Gastrocnemius medialis (tissue), 4 donors: Measurements from ENCODE around the gene PLIN5. TPM values are rescaled to one million over a fixed set of nuclear protein-coding genes. Genes with fewer than 3 reads are reported as not detected.

Experiments used
- ATAC-seq, 2 donors: fragments of 150-250 bp; one replicate each; pipeline ENCODE4 v1.9.1; 2016
- DNase-seq, 2 donors: peaks; one replicate each; pipeline ENCODE4 v3.0.0-alpha.2; 2019
- H3K27ac ChIP-seq, 4 donors: fragments of 200-600 bp; sonication (generic); 1 replicate in 1 of 4; 2 replicates in 3 of 4; pipeline ENCODE4 v1.5.1; 2016 to 2018; ENCODE audit warnings: mild to moderate bottlenecking in 2 of 4, moderate library complexity in 1 of 4
- H3K27me3 ChIP-seq, 3 donors: fragments of 200-600 bp; sonication (generic) in 2 of 3; 1 replicate in 1 of 3; 2 replicates in 2 of 3; pipeline versions ENCODE4 v1.5.1 to v1.6.0; 2016 to 2019; ENCODE audit warnings: mild to moderate bottlenecking in 1 of 3, moderate library complexity in 1 of 3
- H3K36me3 ChIP-seq, 2 donors: fragments of 200-600 bp; sonication (generic) in 1 of 2; one replicate each; pipeline ENCODE4 v1.5.1; 2017 to 2018
- H3K4me1 ChIP-seq, 2 donors: fragments of 200-600 bp; sonication (generic) in 1 of 2; one replicate each; pipeline ENCODE4 v1.5.1; 2016 to 2017; ENCODE audit warnings: mild to moderate bottlenecking in 2 of 2
- H3K4me3 ChIP-seq, 4 donors: fragments of 200-600 bp; sonication (generic) in 3 of 4; 1 replicate in 1 of 4; 2 replicates in 3 of 4; pipeline ENCODE4 v1.5.1; 2016 to 2019; ENCODE audit warnings: mild to moderate bottlenecking in 2 of 4
- H3K9me3 ChIP-seq, 3 donors: fragments of 200-600 bp; sonication (generic) in 2 of 3; 1 replicate in 1 of 3; 2 replicates in 2 of 3; pipeline ENCODE4 v1.5.1; 2016 to 2019
- POLR2A ChIP-seq, 2 donors: fragments of 450-650 bp; IDR thresholded peaks; one replicate each; pipeline ENCODE4 v1.6.1; 2017; ENCODE audit warnings: antibody characterized with exemption in 2 of 2, mild to moderate bottlenecking in 2 of 2, moderate library complexity in 2 of 2
- in situ Hi-C, 4 donors: fragments of 200-750 bp; cut with MboI; loops; one replicate each; pipeline versions ENCODE4 v1.15.0 to v1.8.0; 2017; ENCODE audit warnings: low sequenced_read_pairs in 4 of 4
- intact Hi-C: fragments of 100-400 bp; cut with DNase I; formaldehyde crosslinking; loops from one replicate; pipeline ENCODE4 v1.15.1; 2023; ENCODE audit warnings: low total_unique reads
- total RNA-seq, 4 donors: library from RNA; depleted of rRNA; stranded (reverse); fragments of >200 nt; gene quantifications; one replicate each; pipeline versions ENCODE4 v1.1.0 to v1.2.3, GENCODE V29; 2016
- TF ChIP-seq, protein P1 (sequence below), 5 experiments: fragments of 450-650 bp in 3 of 5; fragments of 200-600 bp in 2 of 5; sonication (generic) in 2 of 5; IDR thresholded peaks in 4 of 5; conservative IDR thresholded peaks in 1 of 5; 1 replicate in 4 of 5; 2 replicates in 1 of 5; pipeline ENCODE4 v1.5.1; 2016 to 2019; ENCODE audit warnings: antibody characterized with exemption in 5 of 5, mild to moderate bottlenecking in 3 of 5, moderate library complexity in 3 of 5

PLIN5 gene
- total RNA-seq, 4 donors from 2014 or later: 23.5 to 127 (median 52.9) TPM

GRCh38 chr19:4575267-4576015 is 40.4 kb upstream of the PLIN5 start:
- intact Hi-C loops (loop anchor here (1.0 kb wide), 1 partner anchor 58 kb away; no protein-coding TSS in a partner anchor), in situ Hi-C loops (loop anchor here in 2 of 4 donors (5.0 to 10.0 kb wide), 2 partner anchors 57 to 59 kb away; partner anchors contain the start of gene TNFAIP8L1 (in 1 of the 2))
- H3K9me3 ChIP-seq: no peaks in the 10 kb centered on the region
- ATAC-seq (peak; percentile 59 to 68), DNase-seq (peak; percentile 22 to 38)
- TF ChIP-seq, protein P1, sequence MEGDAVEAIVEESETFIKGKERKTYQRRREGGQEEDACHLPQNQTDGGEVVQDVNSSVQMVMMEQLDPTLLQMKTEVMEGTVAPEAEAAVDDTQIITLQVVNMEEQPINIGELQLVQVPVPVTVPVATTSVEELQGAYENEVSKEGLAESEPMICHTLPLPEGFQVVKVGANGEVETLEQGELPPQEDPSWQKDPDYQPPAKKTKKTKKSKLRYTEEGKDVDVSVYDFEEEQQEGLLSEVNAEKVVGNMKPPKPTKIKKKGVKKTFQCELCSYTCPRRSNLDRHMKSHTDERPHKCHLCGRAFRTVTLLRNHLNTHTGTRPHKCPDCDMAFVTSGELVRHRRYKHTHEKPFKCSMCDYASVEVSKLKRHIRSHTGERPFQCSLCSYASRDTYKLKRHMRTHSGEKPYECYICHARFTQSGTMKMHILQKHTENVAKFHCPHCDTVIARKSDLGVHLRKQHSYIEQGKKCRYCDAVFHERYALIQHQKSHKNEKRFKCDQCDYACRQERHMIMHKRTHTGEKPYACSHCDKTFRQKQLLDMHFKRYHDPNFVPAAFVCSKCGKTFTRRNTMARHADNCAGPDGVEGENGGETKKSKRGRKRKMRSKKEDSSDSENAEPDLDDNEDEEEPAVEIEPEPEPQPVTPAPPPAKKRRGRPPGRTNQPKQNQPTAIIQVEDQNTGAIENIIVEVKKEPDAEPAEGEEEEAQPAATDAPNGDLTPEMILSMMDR (IDR thresholded peaks at IDR 0.05 in 4 of 5, conservative IDR thresholded peaks at IDR 0.05 in 1 of 5): no peak
- TF ChIP-seq POLR2A (IDR thresholded peaks at IDR 0.05): peak in 1 of 2 donors; percentile 26
- peak overlapping the region; percentile 67 to 78 (median 75) for H3K27ac ChIP-seq
- peaks cover 0 to under 1% of the 10 kb centered on the region in 2 donors for H3K4me1 ChIP-seq
- H3K27me3 ChIP-seq: peaks cover 5 to 12% (median 8%) of the 10 kb centered on the region in 3 donors
- H3K4me3 ChIP-seq: no peak overlapping the region
- H3K36me3 ChIP-seq: no peaks in the 10 kb centered on the region

DNA sequence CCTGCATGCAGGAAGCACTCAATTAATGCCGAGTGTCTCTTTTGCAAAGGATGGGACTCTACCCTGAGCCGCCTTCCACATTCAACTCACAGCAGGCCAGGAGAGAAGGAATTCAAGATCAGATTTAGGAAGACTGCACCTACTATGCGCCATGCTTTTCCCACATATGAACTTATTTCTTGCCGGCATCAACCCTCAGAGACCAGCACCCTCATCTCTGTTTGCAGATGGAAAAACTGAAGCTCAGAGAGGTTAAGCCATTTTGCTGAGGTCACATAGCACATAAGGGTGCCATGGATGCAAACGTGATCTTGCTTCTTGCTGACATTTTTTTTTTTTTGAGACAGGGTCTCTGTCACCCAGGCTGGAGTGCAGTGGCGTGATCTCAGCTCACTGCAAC is 38.7 kb upstream of the PLIN5 start:
- TF ChIP-seq POLR2A (IDR thresholded peaks at IDR 0.05): no peak
- TF ChIP-seq, protein P1 (IDR thresholded peaks at IDR 0.05 in 4 of 5, conservative IDR thresholded peaks at IDR 0.05 in 1 of 5): no peak
- H3K9me3 ChIP-seq: no peaks in the 10 kb centered on the region
- no peaks in the 10 kb centered on the region for H3K36me3 ChIP-seq
- DNase-seq (no peak), ATAC-seq (no peak)
- H3K4me1 ChIP-seq: no peaks in the 10 kb centered on the region
- intact Hi-C loops: no loop called here
- peaks cover 0 to 4% (median 0%) of the 10 kb centered on the region in 3 donors for H3K27me3 ChIP-seq
- peak overlapping the region in 1 of 4 donors; percentile 77 for H3K27ac ChIP-seq
- in situ Hi-C loops: loop anchor here in 1 of 4 donors (10.0 kb wide), 1 partner anchor 61 kb away; the partner anchor contains the start of gene TNFAIP8L1
- no peak overlapping the region for H3K4me3 ChIP-seq

DNA sequence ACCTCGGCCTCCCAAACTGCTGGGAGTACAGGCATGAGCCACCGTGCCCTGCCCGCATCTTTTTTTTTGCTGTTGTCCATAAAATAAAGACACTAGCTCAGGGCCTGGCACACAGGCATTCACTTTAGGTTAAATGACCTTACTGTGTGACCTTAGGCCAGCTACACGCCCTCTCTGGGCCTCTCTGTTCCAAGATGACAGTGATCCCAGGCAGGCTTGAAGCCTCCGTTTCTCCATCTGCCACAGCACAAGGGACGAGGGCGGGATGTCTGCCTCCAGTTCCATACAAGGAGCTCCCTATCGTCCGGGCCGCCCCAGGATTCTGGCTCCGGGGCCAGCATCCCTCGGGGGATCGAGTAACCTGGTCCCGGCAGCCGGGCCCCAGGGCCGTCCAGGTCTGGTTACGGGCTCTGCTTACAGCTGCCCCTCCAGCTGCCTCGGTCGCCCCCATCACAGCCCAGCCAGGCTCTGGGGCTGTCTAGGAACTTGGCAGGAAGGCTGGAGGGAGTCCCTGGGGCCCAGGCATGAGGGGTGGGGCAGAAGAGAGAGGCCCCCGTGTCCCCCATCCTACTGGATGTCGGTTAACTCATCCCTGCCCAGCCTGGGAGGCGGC is 36.4 kb upstream of the PLIN5 start:
- intact Hi-C loops (no loop called here), in situ Hi-C loops (loop anchor here in 1 of 4 donors (10.0 kb wide), 1 partner anchor 63 kb away; the partner anchor contains the start of gene TNFAIP8L1)
- Histone ChIP-seq H3K9me3 (no peaks in the 10 kb centered on the region), H3K4me3 (no peak overlapping the region), H3K36me3 (no peaks in the 10 kb centered on the region), H3K27me3 (peaks cover 0 to 4% (median 0%) of the 10 kb centered on the region in 3 donors), H3K4me1 (no peaks in the 10 kb centered on the region), H3K27ac (peak overlapping the region in 1 of 4 donors; percentile 8)
- TF ChIP-seq, protein P1 (IDR thresholded peaks at IDR 0.05 in 4 of 5, conservative IDR thresholded peaks at IDR 0.05 in 1 of 5): no peak
- no peak for TF ChIP-seq POLR2A (IDR thresholded peaks at IDR 0.05)
- DNase-seq (no peak), ATAC-seq (no peak)

DNA sequence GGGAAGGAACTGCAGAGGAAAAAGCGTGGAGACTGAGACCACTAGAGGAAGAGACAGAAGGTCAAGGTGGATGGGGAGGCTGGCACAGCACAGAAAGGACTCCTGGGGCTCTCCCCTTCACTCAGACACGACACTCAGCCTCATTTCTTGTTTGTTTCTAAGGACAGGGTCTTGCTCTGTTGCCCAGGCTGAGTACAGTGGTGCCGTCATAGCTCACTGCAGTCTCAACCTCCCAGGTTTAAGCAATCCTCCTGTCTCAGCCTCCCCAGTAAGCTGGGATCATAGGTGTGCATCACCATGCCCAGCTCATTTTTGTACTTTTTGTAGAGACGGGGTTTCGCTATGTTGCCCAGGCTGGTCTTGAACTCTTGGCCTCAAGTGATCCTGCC is 35.9 kb upstream of the PLIN5 start:
- Histone ChIP-seq H3K9me3 (no peaks in the 10 kb centered on the region), H3K27ac (no peak overlapping the region), H3K27me3 (peaks cover 0 to 4% (median 0%) of the 10 kb centered on the region in 3 donors), H3K36me3 (no peaks in the 10 kb centered on the region), H3K4me3 (no peak overlapping the region), H3K4me1 (no peaks in the 10 kb centered on the region)
- in situ Hi-C loops: loop anchor here in 1 of 4 donors (10.0 kb wide), 1 partner anchor 64 kb away; the partner anchor contains the start of gene TNFAIP8L1
- ATAC-seq (no peak), DNase-seq (no peak)
- TF ChIP-seq, protein P1 (IDR thresholded peaks at IDR 0.05 in 4 of 5, conservative IDR thresholded peaks at IDR 0.05 in 1 of 5): no peak
- TF ChIP-seq POLR2A (IDR thresholded peaks at IDR 0.05): no peak
- intact Hi-C loops: no loop called here
